ENCODE measurements around the gene MRFAP1L1.

GRCh38 chr4:6740347-6740746 lies 30.7 kb upstream of the MRFAP1L1 start:
- TF ChIP-seq, protein P1, sequence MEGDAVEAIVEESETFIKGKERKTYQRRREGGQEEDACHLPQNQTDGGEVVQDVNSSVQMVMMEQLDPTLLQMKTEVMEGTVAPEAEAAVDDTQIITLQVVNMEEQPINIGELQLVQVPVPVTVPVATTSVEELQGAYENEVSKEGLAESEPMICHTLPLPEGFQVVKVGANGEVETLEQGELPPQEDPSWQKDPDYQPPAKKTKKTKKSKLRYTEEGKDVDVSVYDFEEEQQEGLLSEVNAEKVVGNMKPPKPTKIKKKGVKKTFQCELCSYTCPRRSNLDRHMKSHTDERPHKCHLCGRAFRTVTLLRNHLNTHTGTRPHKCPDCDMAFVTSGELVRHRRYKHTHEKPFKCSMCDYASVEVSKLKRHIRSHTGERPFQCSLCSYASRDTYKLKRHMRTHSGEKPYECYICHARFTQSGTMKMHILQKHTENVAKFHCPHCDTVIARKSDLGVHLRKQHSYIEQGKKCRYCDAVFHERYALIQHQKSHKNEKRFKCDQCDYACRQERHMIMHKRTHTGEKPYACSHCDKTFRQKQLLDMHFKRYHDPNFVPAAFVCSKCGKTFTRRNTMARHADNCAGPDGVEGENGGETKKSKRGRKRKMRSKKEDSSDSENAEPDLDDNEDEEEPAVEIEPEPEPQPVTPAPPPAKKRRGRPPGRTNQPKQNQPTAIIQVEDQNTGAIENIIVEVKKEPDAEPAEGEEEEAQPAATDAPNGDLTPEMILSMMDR (IDR thresholded peaks at IDR 0.05; ENCODE audit: low read depth, low read length, poor library complexity, severe bottlenecking), result no peak
- TF ChIP-seq EZH2phosphoT487 (IDR thresholded peaks at IDR 0.05; ENCODE audit: borderline replicate concordance, low read length), result no peak

All from DOHH2 (cell line).